HL-60 (cell line): ENCODE data around the gene PRDM10.

Source experiments
- DNase-seq, 2 experiments: peaks; one replicate each; pipeline ENCODE4 v3.0.0-alpha.2; 2010 to 2020; ENCODE audit warnings: low read depth in 1 of 2, low spot score in 1 of 2
- H3K27ac ChIP-seq: fragments of 250-450 bp; sonication (Bioruptor Pico); replicated peaks from 2 replicates; pipeline ENCODE4 v1.5.1; 2020; ENCODE audit warnings: mild to moderate bottlenecking, moderate library complexity
- H3K27me3 ChIP-seq: fragments of 250-450 bp; sonication (Bioruptor Pico); 2 replicates; pipeline ENCODE4 v1.5.1; 2021; ENCODE audit warnings: mild to moderate bottlenecking, moderate library complexity; ENCODE audit not compliant: insufficient read depth, poor library complexity, severe bottlenecking
- H3K4me3 ChIP-seq: replicated peaks from 2 replicates; pipeline ENCODE4 v1.5.1; 2011; ENCODE audit warnings: mild to moderate bottlenecking, control low read depth, low read length; ENCODE audit not compliant: insufficient read depth
- CTCF ChIP-seq: IDR thresholded peaks from one replicate; pipeline ENCODE4 v1.5.1; 2011; ENCODE audit warnings: low read length, control low read depth, inconsistent platforms; ENCODE audit not compliant: insufficient read depth
- GABPA ChIP-seq: IDR thresholded peaks from 2 replicates; pipeline ENCODE4 v1.6.1; 2012; ENCODE audit warnings: low read depth
- POLR2AphosphoS5 ChIP-seq: IDR thresholded peaks from 2 replicates; pipeline ENCODE4 v1.6.1; 2012; ENCODE audit warnings: low read depth
- REST ChIP-seq: IDR thresholded peaks from 2 replicates; pipeline ENCODE4 v1.6.1; 2012; ENCODE audit warnings: low read depth; ENCODE audit not compliant: insufficient replicate concordance
- SPI1 ChIP-seq: IDR thresholded peaks from 2 replicates; pipeline ENCODE4 v1.6.1; 2012; ENCODE audit warnings: low read depth, mild to moderate bottlenecking, borderline replicate concordance

The PRDM10 gene

GRCh38 chr11:129866311-129866710, 136.3 kb downstream of the PRDM10 start:
- Histone ChIP-seq H3K27ac (no peak overlapping the region), H3K4me3 (no peak overlapping the region), H3K27me3 (no peaks in the 10 kb centered on the region)
- TF ChIP-seq GABPA (no peak), REST (no peak), SPI1 (no peak), POLR2AphosphoS5 (no peak), CTCF (no peak)
- no peak for DNase-seq

- no peak overlapping the region for H3K27ac ChIP-seq
Observed at GRCh38 chr11:129865701-129866100, 136.9 kb downstream of the PRDM10 start.

GRCh38 chr11:129864811-129865210, 137.8 kb downstream of the PRDM10 start:
- DNase-seq: no peak
- no peak overlapping the region for H3K27ac ChIP-seq
- TF ChIP-seq GABPA (no peak), REST (no peak), POLR2AphosphoS5 (no peak), SPI1 (no peak), CTCF (no peak)
- H3K27me3 ChIP-seq: no peaks in the 10 kb centered on the region
- no peak overlapping the region for H3K4me3 ChIP-seq

More at GRCh38 chr11:129865701-129866100, 136.9 kb downstream of the PRDM10 start:
- TF ChIP-seq SPI1 (no peak), GABPA (no peak), CTCF (no peak), POLR2AphosphoS5 (no peak)
- no peak for DNase-seq
- no peak overlapping the region for H3K4me3 ChIP-seq
- no peaks in the 10 kb centered on the region for H3K27me3 ChIP-seq

GRCh38 chr11:129861702-129862522, 140.7 kb downstream of the PRDM10 start:
- no peaks in the 10 kb centered on the region for H3K27me3 ChIP-seq
- TF ChIP-seq CTCF (no peak), SPI1 (no peak), REST (no peak), POLR2AphosphoS5 (no peak), GABPA (no peak)
- H3K27ac ChIP-seq: no peak overlapping the region
- H3K4me3 ChIP-seq: no peak overlapping the region
- DNase-seq: no peak
